Thoracic aorta (tissue), 2 donors: ENCODE measurements around the gene PRPSAP1. TPM values are rescaled to one million over a fixed set of nuclear protein-coding genes. Genes with fewer than 3 reads are reported as not detected.
A peak's percentile ranks its signal among the peaks of the same experiment; 100 is the strongest.

ENCODE experiments used
- ATAC-seq: fragments of 150-250 bp; one replicate; pipeline ENCODE4 v1.8.0; 2017; ENCODE audit warnings: low read depth; ENCODE audit not compliant: insufficient number of reproducible peaks, low FRiP score
- DNase-seq: peaks from one replicate; pipeline ENCODE4 v3.0.0-alpha.2; 2020; ENCODE audit warnings: low spot score
- H3K27ac ChIP-seq, 2 donors: fragments of 200-600 bp; sonication (generic); 1 replicate in 1 of 2; 2 replicates in 1 of 2; pipeline ENCODE4 v1.5.1; 2016; ENCODE audit warnings: mild to moderate bottlenecking in 2 of 2, moderate library complexity in 2 of 2
- H3K27me3 ChIP-seq: fragments of 200-600 bp; sonication (generic); replicated peaks from 2 replicates; pipeline ENCODE4 v1.6.0; 2016; ENCODE audit warnings: mild to moderate bottlenecking; ENCODE audit not compliant: insufficient read depth
- H3K36me3 ChIP-seq: fragments of 200-600 bp; sonication (generic); one replicate; pipeline ENCODE4 v1.5.1; 2016
- H3K4me1 ChIP-seq, 2 donors: fragments of 200-600 bp; sonication (generic); 1 replicate in 1 of 2; 2 replicates in 1 of 2; pipeline versions ENCODE4 v1.5.1 to v1.6.0; 2016; ENCODE audit warnings: low read depth in 2 of 2, mild to moderate bottlenecking in 1 of 2; ENCODE audit not compliant: control insufficient read depth in 1 of 2
- H3K4me3 ChIP-seq: fragments of 200-600 bp; sonication (generic); 2 replicates; pipeline ENCODE4 v1.5.1; 2016; ENCODE audit warnings: mild to moderate bottlenecking
- H3K9me3 ChIP-seq: fragments of 200-600 bp; sonication (generic); 2 replicates; pipeline ENCODE4 v1.5.1; 2016
- CTCF ChIP-seq: fragments of 200-600 bp; sonication (generic); IDR thresholded peaks from one replicate; pipeline ENCODE4 v1.5.1; 2019; ENCODE audit warnings: antibody characterized with exemption
- total RNA-seq, 2 donors: library from RNA; depleted of rRNA; stranded (reverse); fragments of >200 nt; gene quantifications; one replicate each; pipeline versions ENCODE4 v1.1.0 to v1.2.3, GENCODE V29; 2016

PRPSAP1 gene
- total RNA-seq, 2 donors from 2014 or later, result 57.8 to 83.9 TPM

DNA sequence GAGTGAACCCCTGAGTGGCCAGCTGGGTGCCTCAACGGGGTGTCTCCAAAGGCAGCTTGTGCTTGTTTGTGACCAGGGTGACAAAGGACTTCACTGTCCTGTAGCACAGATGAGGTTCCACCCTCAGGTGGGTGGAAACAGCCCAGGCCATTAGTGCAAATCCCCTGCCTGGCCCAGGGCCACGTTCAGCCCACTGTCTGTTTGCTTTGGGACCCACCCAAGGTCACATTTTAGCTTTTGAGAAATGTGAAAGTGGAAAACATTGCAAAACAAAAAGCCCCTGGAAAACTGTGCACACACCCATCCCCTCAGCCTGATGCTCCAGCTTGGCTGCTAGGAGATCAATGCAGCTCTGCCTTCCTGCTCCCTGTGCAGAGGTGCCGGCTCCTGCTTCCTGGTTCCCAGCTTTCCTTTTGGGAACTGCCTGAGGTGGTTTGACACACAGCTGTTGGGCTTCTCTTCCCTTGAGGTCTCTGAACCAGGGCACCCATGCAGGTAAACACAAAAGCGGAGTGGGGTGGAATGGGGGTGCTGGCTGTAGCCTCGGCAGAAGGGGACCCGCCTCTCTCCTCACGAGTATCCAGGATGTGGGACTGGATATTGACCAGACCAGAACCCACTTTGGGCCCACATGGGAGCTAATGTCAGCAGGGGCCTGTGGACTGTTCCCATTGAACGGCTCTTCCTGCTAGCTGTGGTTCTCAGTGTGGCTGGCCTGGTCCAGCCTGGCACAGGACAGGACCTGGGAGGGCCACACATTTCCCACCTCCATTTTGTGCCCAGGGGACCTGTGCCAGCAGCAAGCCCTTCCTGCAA lies 22.8 kb upstream of the PRPSAP1 start:
- Histone ChIP-seq H3K27me3 (no peaks in the 10 kb centered on the region), H3K9me3 (no peaks in the 10 kb centered on the region), H3K4me3 (no peak overlapping the region), H3K27ac (no peak overlapping the region), H3K36me3 (no peaks in the 10 kb centered on the region), H3K4me1 (no peaks in the 10 kb centered on the region)
- no peak for DNase-seq
- ATAC-seq, result no peak
- TF ChIP-seq CTCF, result no peak

DNA sequence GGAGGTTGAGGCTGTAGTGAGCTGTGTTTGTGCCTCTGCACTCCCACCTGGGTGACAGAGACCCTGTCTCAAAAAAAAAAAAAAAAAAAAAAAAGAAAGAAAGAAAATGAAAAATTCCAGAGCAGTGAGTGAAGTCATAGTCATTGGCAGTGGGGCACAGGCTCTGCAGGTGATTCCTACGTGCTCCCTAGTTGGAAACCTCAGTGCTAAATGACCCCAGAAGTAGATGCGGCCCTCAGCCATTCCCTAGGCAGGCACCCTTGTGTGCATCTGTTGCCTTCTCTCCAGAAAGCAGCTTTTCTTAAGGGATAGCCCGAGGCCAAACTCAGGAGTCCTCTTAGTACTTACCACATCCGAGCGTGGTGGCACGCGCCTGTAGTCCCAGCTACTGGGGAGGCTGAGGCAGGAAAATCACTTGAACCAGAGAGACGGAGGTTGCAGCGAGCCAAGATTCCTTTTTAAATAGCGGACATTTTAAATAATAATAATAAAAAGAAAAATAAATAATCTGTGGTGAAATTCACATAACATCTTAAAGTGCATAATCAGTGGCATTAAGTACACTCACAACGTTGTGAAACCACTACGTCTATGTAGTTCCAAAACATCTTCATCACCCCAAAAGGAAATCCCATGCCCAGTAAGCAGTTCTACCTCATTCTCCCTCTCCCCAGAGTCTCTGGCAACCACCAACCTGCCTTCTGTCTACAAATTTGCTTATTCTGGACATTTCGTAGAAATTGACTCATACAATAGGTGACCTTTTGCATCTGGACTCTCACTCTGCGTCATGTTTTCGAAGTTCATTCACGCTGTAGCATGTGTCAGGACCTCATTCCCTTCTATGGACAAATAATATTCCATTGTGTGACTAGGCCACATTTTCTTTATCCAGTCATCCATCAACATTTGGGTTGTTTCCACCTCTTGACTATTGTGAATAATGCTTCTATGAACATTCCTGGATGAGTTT lies 18.2 kb upstream of the PRPSAP1 start:
- TF ChIP-seq CTCF, result no peak
- Histone ChIP-seq H3K36me3 (no peaks in the 10 kb centered on the region), H3K27ac (peak overlapping the region; percentile 69 to 76), H3K27me3 (no peaks in the 10 kb centered on the region), H3K9me3 (no peaks in the 10 kb centered on the region), H3K4me3 (no peak overlapping the region), H3K4me1 (peaks cover 4 to 13% of the 10 kb centered on the region in 2 donors)
- ATAC-seq (no peak), DNase-seq (no peak)

DNA sequence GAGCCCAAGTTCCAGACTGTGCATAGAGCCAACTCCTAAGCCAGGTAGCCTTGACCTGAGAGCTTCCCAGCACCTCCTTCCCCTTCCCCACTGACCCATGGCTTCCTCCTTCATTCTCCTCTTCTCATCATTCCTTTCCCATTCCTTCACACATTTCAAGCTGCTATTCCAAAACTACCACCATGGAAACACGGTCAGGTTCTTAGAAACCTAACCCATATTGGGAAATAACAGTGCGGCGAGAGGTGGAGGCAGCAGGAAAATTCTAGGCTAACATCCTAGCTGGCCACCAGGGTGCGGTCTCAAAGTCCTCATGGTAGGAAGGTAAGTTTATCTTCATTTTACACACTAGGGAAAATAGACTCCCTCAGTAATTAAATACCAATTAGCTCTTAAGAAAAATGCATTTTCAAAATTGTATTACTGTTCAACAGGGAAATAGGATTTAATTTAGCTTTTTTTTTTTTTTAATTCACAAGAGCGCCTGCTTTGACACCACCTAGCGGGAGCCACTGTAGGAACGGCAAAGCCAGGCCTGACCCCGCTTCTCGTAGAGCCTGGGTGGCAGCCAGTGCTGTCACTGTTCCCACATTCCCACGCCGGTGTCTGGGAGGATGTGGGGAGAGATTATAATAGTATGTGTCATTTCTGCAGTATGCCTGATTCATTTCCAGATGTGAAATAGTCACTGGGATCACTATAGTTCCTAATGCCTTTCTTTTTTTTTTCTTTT lies 16.7 kb upstream of the PRPSAP1 start:
- peak; percentile 77 for DNase-seq
- no peak overlapping the region for H3K4me3 ChIP-seq
- peak; percentile 90 for ATAC-seq
- H3K4me1 ChIP-seq, result peaks cover 4 to 13% of the 10 kb centered on the region in 2 donors
- peak; percentile 72 for TF ChIP-seq CTCF
- no peaks in the 10 kb centered on the region for H3K9me3 ChIP-seq
- no peaks in the 10 kb centered on the region for H3K27me3 ChIP-seq
- peak overlapping the region; percentile 45 to 76 for H3K27ac ChIP-seq
- no peaks in the 10 kb centered on the region for H3K36me3 ChIP-seq

DNA sequence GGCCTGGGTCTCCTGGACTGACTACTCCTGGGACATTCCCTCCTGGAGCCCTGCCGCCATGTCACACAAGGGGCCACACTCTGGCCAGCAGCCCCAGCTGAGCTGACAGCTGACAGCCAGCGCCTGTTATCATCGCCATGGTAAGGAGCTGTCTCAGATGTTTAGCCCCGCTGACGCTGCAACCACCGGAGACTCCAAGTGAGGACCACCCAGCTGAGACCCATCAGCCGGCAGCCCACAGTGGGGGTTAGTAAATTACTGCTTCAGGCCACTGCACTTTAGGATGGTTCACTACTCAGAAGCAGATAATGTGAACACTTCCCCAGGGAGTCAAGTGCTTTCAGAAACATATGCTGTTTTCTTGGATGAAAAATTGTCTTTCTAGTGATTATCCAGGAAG lies 16.1 kb upstream of the PRPSAP1 start:
- Histone ChIP-seq H3K27ac (peak overlapping the region; percentile 45 to 76), H3K36me3 (no peaks in the 10 kb centered on the region), H3K27me3 (no peaks in the 10 kb centered on the region), H3K4me3 (no peak overlapping the region), H3K9me3 (no peaks in the 10 kb centered on the region), H3K4me1 (peaks cover 4 to 13% of the 10 kb centered on the region in 2 donors)
- no peak for TF ChIP-seq CTCF
- ATAC-seq (no peak), DNase-seq (no peak)
